K562 (cell line): Measurements from ENCODE around the gene KRT34. TPM values are rescaled to one million over a fixed set of nuclear protein-coding genes. Genes with fewer than 3 reads are reported as not detected.

Experiments
- CBX5 ChIP-seq: IDR thresholded peaks from 2 replicates; pipeline ENCODE4 v1.6.1; 2014; ENCODE audit warnings: low read depth, borderline replicate concordance
- PHF20 ChIP-seq: fragments of 450-650 bp; IDR thresholded peaks from 2 replicates; pipeline ENCODE4 v1.6.1; 2018; ENCODE audit not compliant: partially characterized antibody
- TSHZ1 ChIP-seq: fragments of 250-450 bp; sonication (Bioruptor Pico); IDR thresholded peaks from 2 replicates; pipeline ENCODE4 v1.4.0; 2020; ENCODE audit warnings: mild to moderate bottlenecking, moderate library complexity
- polyA plus RNA-seq, 8 experiments: library from polyadenylated mRNA; depleted of rRNA in 4 of 8; stranded (reverse) in 5 of 8; unstranded in 3 of 8; fragments of >200 nt; fragmentation: Nextera tagmentation in 2 of 8; fragmentation: Illumina TruSeq in 1 of 8; extraction: Ambion mirVana in 2 of 8; extraction: Trizol in 1 of 8; gene quantifications; 2 replicates each; pipeline versions ENCODE4 v1.2.1 to v1.2.3, GENCODE V29; 2011 to 2014; ENCODE audit warnings: inconsistent platforms in 1 of 8, missing spikeins in 1 of 8
- total RNA-seq, 7 experiments: library from RNA; depleted of rRNA in 6 of 7; stranded (reverse); fragments of >200 nt in 6 of 7; fragmentation: Illumina TruSeq in 2 of 7; extraction: Trizol in 2 of 7; gene quantifications; 2 replicates each; pipeline versions ENCODE4 v1.2.1 to v1.2.3, GENCODE V29; 2011 to 2021; ENCODE audit warnings: low replicate concordance in 1 of 7
- TF ChIP-seq, protein P1 (sequence below): fragments of 450-650 bp; IDR thresholded peaks from 2 replicates; pipeline ENCODE4 v1.6.1; 2016; ENCODE audit warnings: low read depth

KRT34 gene
- total and polyA plus RNA-seq, 9 of the 15 experiments (the other 6 are each of a cell fraction or from before 2014, with no cell fraction given): not detected

GRCh38 chr17:41392278-41392677 is 10.2 kb upstream of the KRT34 start (continued):
- TF ChIP-seq, protein P1, sequence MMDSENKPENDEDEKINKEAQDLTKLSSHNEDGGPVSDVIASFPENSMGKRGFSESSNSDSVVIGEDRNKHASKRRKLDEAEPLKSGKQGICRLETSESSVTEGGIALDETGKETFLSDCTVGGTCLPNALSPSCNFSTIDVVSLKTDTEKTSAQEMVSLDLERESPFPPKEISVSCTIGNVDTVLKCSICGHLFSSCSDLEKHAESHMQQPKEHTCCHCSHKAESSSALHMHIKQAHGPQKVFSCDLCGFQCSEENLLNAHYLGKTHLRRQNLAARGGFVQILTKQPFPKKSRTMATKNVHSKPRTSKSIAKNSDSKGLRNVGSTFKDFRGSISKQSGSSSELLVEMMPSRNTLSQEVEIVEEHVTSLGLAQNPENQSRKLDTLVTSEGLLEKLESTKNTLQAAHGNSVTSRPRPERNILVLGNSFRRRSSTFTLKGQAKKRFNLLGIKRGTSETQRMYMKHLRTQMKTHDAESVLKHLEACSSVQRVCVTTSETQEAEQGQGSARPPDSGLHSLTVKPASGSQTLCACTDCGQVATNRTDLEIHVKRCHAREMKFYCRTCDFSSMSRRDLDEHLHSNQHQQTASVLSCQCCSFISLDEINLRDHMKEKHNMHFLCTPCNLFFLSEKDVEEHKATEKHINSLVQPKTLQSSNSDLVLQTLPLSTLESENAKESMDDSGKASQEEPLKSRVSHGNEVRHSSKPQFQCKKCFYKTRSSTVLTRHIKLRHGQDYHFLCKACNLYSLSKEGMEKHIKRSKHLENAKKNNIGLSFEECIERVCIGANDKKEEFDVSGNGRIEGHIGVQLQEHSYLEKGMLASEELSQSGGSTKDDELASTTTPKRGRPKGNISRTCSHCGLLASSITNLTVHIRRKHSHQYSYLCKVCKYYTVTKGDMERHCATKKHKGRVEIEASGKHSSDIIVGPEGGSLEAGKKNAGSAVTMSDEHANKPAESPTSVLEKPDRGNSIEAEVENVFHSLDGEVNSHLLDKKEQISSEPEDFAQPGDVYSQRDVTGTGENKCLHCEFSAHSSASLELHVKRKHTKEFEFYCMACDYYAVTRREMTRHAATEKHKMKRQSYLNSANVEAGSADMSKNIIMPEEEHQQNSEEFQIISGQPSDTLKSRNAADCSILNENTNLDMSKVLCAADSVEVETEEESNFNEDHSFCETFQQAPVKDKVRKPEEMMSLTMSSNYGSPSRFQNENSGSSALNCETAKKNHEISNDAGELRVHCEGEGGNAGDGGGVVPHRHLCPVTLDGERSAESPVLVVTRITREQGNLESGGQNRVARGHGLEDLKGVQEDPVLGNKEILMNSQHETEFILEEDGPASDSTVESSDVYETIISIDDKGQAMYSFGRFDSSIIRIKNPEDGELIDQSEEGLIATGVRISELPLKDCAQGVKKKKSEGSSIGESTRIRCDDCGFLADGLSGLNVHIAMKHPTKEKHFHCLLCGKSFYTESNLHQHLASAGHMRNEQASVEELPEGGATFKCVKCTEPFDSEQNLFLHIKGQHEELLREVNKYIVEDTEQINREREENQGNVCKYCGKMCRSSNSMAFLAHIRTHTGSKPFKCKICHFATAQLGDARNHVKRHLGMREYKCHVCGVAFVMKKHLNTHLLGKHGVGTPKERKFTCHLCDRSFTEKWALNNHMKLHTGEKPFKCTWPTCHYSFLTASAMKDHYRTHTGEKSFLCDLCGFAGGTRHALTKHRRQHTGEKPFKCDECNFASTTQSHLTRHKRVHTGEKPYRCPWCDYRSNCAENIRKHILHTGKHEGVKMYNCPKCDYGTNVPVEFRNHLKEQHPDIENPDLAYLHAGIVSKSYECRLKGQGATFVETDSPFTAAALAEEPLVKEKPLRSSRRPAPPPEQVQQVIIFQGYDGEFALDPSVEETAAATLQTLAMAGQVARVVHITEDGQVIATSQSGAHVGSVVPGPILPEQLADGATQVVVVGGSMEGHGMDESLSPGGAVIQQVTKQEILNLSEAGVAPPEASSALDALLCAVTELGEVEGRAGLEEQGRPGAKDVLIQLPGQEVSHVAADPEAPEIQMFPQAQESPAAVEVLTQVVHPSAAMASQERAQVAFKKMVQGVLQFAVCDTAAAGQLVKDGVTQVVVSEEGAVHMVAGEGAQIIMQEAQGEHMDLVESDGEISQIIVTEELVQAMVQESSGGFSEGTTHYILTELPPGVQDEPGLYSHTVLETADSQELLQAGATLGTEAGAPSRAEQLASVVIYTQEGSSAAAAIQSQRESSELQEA: no peak
- TF ChIP-seq PHF20 (no peak), CBX5 (no peak), TSHZ1 (CRISPR knock-in tag) (no peak)
